Suppressor macrophage (primary cell): ENCODE measurements around the gene LURAP1L.
A peak's percentile ranks its signal among the peaks of the same experiment; 100 is the strongest.

Experiments used
- DNase-seq, 4 experiments: peaks; one replicate each; pipeline ENCODE4 v3.0.0-alpha.2; 2020 to 2022

Gene LURAP1L

DNA sequence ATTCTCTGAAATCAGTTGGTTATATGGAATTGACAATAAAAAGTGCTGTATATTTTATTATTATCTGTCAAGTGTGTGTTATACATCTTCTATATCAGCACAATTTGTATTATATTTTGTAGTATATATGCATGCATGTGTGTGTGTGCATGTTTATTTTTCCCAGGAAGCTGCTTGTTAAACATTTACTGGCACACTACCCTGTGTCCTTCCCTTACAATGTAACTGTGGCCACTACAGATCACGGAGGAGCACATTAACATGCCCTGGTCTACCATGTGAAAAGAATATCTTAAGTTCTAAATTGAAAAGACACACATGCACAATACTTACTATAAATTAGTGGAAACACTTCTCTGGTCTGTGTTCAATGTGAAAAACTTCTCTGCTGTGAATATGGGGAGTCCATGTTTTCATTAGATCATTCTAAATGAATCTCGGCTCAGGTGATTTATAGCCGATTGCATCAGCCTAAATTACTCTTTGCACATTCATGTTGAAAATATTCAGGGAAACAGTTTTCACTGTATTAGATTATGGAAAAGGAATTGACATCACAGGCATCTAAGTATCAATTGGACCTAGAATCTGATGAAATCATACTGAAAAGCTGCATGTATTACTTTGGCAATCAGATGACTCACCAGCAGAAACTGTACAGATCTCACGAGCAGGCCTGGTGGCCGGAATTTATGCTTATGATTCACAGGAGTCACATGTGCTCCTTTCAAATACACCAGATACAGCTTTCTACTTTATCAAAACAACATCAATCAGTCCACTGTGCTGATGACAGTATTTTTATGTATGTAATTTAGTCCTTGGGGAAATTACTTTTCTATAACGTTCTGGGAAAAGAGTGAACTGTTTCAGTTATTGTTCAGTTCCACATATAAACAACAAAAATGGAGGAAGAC is 39.4 kb downstream of the LURAP1L start:
- peak; percentile 18 to 59 (median 38) for DNase-seq

DNA sequence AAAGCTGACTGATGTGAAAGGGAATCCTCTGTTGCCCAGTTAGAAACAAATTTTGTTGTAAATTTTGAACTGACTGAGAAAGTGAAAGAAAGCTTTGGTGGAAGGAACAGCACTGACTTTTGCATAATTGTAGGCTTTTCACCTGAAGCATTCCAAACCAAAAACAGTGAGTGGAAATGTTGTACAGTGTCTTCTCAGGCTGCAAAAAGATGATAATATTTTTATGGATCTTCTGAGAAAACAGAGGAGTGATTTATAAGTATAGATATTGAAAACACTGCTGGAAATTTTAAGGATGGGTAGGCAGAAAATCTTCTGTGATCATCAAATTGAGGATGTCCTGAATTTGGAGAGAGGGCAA is 40.0 kb downstream of the LURAP1L start:
- no peak for DNase-seq

GRCh38 chr9:12815888-12816287 is 41.1 kb downstream of the LURAP1L start:
- DNase-seq = no peak

DNA sequence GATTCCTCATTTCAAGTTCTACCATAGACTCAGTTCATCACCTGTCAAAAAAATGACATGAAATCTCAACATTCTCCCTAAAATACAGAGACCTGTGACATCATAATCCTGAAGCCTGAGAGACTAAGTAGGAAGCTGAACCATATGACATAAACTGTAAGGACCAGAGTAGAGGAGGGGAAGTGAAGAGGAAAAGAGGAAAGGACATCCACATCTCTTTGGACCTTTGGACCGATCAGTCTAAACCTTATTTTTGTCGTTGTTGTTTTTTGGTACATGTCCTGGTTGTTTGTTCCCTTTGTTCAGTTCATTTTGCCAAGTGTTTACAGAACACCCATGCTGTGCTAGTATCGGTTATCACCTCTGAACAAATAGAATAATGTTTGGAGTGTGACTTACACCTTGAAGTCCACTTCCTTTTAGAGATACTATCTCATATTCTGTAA is 41.9 kb downstream of the LURAP1L start:
- no peak for DNase-seq

DNA sequence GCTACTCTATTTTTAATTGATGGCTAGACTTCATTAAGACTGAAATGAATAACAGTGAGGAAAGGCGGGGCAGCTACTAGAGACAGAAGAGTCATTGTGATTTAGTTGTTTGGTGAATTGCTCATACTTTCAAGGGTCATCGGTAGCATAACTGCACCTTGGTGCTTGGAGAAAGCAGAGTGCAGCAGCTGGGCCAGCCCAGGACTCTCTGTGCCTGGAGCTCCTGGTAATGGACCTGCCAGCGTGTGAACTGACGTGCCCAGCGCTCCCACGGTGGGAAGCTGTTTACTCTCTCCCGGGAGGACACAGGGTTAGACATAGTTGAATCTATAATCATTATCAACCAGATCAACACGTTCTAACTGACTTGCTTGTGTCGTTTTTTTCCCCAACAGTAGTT is 42.9 kb downstream of the LURAP1L start:
- no peak for DNase-seq

- DNase-seq = no peak
Observed at GRCh38 chr9:12818431-12819000, 43.7 kb downstream of the LURAP1L start.

DNA sequence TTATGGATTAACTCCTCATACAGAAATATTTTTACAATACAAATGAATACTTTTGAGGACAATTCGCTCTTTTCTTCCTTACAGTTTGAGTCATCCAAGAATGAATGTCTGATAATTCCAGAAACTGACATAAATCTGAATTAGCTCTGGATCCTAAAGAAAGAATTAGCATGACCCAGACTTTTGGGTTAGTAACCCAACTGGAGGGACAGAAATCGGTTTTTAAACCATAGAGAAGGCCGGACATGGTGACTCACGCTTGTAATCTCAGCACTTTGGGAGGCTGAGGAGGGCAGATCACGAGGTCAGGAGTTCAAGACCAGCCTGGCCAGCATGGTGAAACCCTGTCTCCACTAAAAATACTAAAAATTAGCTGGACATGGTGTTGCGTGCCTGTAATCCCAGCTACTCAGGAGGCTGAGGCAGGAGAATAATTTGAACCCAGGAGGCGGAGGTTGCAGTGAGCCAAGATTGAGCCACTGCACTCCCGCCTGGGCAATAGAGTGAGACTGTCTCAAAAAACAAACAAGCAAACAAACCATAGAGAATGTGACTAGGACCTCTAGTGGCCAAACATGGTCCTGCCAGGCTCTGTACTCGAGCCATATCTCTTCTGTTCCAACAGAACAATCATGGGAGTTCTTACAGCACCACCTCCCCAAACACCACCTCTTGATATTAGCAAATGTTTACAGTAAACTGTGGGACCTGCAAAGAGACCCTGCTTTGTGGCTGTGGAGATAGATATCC is 44.8 kb downstream of the LURAP1L start:
- peak; percentile 10 to 44 (median 16) for DNase-seq

- DNase-seq = no peak
Observed at GRCh38 chr9:12822111-12822510, 47.3 kb downstream of the LURAP1L start.

GRCh38 chr9:12826924-12827565 is 52.2 kb downstream of the LURAP1L start:
- DNase-seq = no peak

DNA sequence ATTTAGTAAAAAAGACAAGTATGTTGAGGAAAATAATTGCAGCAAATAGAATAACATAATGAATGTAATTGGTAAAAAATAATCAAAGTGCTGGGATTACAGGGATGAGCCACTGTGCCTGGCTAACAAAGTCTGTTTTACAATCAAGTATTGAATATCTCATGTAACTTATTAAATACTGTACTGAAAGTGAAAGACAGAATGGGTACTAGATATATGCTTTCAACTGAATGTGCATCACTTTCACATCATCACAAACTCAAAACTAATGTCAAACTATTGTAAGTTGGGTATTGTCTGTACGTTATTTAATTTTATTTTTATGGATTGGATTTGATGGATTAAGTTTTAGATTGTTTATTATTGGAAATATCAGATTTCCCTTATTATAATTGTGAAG is 58.9 kb downstream of the LURAP1L start:
- DNase-seq = no peak

GRCh38 chr9:12838546-12838945 is 63.7 kb downstream of the LURAP1L start:
- DNase-seq = no peak

GRCh38 chr9:12843735-12844134 is 68.9 kb downstream of the LURAP1L start:
- no peak for DNase-seq

DNA sequence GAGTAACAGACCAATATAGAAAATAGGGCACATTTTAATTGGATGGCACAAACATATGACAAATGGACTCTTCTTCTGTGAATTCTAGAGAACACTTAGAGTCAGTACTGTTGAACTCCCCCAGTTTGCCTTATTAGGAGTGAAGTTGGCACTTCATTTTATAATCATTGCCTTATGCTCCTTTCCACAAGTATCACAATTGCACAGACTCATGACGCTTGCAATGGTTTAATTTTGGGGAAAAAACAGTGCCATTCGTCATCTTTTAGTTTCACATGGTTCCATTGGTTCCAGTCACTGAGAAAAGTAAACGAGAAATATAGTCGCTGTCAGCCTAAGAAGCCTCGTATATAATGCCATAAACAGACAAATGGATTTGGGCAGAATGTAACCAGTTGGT is 71.2 kb downstream of the LURAP1L start:
- no peak for DNase-seq

DNA sequence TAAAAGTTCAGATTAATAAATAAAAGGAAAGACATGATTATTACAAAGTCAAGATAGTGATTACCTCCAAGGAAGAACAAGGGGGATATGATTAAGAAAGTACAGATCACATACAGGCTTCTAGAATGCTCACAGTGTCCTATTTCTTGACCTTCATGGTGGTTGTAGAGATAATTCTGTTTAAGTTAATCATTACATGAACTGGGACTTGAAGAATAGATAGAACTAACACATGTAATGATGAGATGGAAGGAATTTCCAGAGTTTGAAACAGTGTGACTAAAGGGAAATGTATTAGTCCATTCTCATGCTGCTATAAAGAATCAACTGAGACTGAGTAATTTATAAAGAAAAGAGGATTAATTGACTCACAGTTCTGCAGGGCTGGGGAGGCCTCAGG is 72.7 kb downstream of the LURAP1L start:
- DNase-seq = no peak

GRCh38 chr9:12849486-12850003 is 74.7 kb downstream of the LURAP1L start:
- DNase-seq = no peak

DNA sequence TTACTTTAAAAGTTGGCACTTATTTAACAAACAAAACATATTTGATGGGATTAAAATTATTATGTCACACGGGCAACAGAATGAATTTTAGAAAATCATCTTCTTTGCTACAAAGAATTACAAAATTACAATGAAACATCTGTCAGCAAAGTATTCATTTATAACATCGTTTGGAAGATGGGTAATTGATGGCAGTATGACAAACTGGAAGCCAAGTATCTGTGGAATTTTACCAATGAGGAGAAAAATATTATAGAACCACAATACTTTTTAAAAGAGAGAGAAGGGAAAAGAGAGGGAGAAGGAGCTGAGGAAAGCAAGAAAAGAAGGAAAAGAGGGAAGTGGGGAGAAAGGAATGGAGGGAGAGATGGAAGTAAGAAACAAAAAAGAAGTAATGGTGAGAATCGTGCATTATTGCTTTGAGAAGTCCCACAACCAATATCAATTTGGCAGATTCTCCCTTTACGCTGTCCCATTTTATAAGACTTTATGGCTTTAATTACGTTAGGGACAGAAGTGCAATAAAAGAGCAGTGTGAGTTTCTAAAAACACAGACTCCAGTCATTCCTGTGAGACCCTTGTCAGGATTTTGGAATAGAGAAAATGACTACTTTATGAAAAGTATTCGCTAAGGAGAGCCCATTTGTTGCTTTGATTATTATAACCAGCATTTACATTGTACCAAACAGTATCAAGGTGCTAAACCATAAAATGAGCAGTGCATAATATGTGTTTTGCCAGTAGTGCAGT is 76.7 kb downstream of the LURAP1L start:
- DNase-seq = no peak

DNA sequence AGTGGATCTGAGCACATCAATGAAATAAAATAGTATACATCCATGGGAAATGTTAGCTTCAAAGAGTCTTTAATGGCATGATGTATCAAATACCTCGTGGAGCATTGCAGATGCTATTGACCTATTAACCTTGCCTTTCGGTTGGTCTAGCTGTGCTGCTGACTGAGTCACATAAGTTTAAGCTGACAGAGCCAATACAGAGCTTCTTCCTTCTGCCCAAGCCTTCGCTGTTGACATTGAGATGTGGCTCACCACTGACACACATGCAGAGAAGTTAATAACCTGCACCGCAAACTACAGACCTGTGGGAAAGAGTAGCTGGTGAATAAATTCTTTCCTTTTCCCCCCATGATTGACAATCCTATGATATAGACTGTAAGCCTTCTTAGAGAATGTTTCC is 78.2 kb downstream of the LURAP1L start:
- DNase-seq = no peak

DNA sequence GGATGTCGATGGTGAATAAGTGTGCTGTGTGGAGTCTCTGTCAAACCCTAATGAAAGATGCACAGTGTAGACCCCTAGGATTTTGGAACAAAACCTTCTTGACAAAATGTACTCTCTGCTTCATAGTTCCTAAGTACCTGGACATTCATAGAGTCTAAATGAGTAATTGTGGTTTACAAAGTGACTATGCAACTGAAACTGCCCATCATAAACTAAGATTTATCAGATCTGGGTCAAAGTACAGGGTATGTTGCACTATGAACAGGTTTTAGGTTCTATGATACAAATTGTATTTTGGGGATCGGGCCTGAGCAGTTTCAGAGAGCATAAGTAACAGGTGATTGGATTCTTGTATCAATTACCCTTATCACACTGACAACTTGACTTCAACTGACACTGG is 79.4 kb downstream of the LURAP1L start:
- no peak for DNase-seq

- DNase-seq = no peak
Observed at GRCh38 chr9:12855066-12855465, 80.2 kb downstream of the LURAP1L start.

- no peak for DNase-seq
Observed at GRCh38 chr9:12856603-12857002, 81.8 kb downstream of the LURAP1L start.

GRCh38 chr9:12859704-12860251 is 85.0 kb downstream of the LURAP1L start:
- DNase-seq = no peak

GRCh38 chr9:12860998-12861397 is 86.2 kb downstream of the LURAP1L start:
- no peak for DNase-seq
